ENCODE results near the gene CARNS1.

DNA sequence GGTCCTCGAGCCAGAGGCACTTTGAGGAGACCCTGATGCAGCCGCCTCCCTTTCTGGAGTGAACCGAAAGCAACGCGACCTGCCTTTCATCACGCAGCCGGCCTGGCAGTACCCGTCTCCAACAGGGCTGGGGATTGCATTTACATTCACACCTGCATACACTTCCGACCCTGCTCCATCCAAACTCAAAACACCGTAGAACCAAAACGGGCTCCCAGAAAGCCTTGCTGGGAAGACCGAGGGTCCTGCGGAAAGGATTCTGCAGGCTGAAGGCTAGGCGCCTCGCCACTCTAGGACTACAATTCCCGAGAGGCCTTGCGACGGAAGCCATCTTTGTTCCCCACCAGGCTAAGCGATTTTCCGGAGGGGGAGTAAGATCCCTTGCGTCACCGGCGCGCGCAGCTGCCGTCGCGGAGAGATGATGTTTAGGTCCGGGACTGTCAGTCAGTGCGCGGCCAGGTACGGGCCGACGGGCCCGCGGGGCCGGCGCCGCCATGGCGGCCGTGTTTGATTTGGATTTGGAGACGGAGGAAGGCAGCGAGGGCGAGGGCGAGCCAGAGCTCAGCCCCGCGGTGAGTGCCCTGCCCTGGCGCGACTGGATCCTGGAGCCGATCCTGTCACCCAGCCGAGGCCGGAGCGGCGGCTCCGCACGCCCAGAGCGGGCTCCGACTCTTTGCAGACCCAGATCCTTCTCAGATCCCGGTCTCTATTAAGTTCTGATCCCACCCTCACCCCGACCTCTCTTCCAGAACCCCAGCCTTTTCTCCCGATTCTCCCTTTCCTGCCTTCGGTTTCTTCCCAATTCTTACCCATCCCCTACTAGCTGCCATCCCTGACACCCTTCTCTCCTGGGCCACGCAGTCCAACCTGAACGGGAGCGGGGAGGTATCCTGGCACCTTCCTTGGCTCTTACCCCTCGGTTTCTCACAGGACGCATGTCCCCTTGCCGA, 12.8 kb downstream of the CARNS1 start, which contains the start of gene RPS6KB2:
- TF ChIP-seq, protein P1, sequence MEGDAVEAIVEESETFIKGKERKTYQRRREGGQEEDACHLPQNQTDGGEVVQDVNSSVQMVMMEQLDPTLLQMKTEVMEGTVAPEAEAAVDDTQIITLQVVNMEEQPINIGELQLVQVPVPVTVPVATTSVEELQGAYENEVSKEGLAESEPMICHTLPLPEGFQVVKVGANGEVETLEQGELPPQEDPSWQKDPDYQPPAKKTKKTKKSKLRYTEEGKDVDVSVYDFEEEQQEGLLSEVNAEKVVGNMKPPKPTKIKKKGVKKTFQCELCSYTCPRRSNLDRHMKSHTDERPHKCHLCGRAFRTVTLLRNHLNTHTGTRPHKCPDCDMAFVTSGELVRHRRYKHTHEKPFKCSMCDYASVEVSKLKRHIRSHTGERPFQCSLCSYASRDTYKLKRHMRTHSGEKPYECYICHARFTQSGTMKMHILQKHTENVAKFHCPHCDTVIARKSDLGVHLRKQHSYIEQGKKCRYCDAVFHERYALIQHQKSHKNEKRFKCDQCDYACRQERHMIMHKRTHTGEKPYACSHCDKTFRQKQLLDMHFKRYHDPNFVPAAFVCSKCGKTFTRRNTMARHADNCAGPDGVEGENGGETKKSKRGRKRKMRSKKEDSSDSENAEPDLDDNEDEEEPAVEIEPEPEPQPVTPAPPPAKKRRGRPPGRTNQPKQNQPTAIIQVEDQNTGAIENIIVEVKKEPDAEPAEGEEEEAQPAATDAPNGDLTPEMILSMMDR (IDR thresholded peaks at IDR 0.05; ENCODE audit: insufficient read depth, low read length), result no peak
- peak; percentile 57; the same call in 1 of the 2 replicates for TF ChIP-seq POLR2AphosphoS5 (IDR thresholded peaks at IDR 0.05; ENCODE audit: low read depth)

Data from HL-60 (cell line).